Measurements from ENCODE around the gene TNKS1BP1. TPM values are rescaled to one million over a fixed set of nuclear protein-coding genes. Genes with fewer than 3 reads are reported as not detected.

TNKS1BP1 gene
- total RNA-seq, 2 donors from 2014 or later: 5.6 to 17.7 TPM

- no peak for ATAC-seq
- no peak for DNase-seq (ENCODE audit: low spot score in 2 of 2)
- Mint-ChIP-seq H3K27ac (no peak overlapping the region), H3K9me3 (peaks cover 10 to 13% of the 10 kb centered on the region in 2 donors), H3K36me3 (no peaks in the 10 kb centered on the region)
Observed at GRCh38 chr11:57273448-57274058, 51.2 kb downstream of the TNKS1BP1 start.

- H3K36me3 Mint-ChIP-seq: no peaks in the 10 kb centered on the region
- no peak overlapping the region for H3K27ac Mint-ChIP-seq
- DNase-seq (ENCODE audit: low spot score in 2 of 2) (no peak), ATAC-seq (no peak)
- peaks cover 15 to 18% of the 10 kb centered on the region in 2 donors for H3K9me3 Mint-ChIP-seq
Observed at GRCh38 chr11:57269571-57270021, 55.2 kb downstream of the TNKS1BP1 start.

- peaks cover 5 to 6% of the 10 kb centered on the region in 2 donors for H3K9me3 Mint-ChIP-seq
- no peak overlapping the region for H3K27ac Mint-ChIP-seq
- no peak for DNase-seq (ENCODE audit: low spot score in 2 of 2)
- no peak for ATAC-seq
- no peaks in the 10 kb centered on the region for H3K36me3 Mint-ChIP-seq
Observed at GRCh38 chr11:57266157-57266556, 58.6 kb downstream of the TNKS1BP1 start.

- H3K9me3 Mint-ChIP-seq: peaks cover 4 to 6% of the 10 kb centered on the region in 2 donors
- no peak for ATAC-seq
- no peaks in the 10 kb centered on the region for H3K36me3 Mint-ChIP-seq
- DNase-seq (ENCODE audit: low spot score in 2 of 2): no peak
- H3K27ac Mint-ChIP-seq: no peak overlapping the region
Observed at GRCh38 chr11:57263351-57263750, 61.4 kb downstream of the TNKS1BP1 start.

- ATAC-seq: no peak
- Mint-ChIP-seq H3K9me3 (no peaks in the 10 kb centered on the region), H3K27ac (no peak overlapping the region), H3K36me3 (no peaks in the 10 kb centered on the region)
- DNase-seq (ENCODE audit: low spot score in 2 of 2): no peak
Observed at GRCh38 chr11:57262157-57262556, 62.6 kb downstream of the TNKS1BP1 start.

GRCh38 chr11:57260937-57261783 is 63.6 kb downstream of the TNKS1BP1 start:
- no peaks in the 10 kb centered on the region for H3K36me3 Mint-ChIP-seq
- peaks cover 0 to 4% of the 10 kb centered on the region in 2 donors for H3K9me3 Mint-ChIP-seq
- ATAC-seq (peak; percentile 33 to 62), DNase-seq (ENCODE audit: low spot score in 2 of 2) (no peak)
- H3K27ac Mint-ChIP-seq: no peak overlapping the region

- DNase-seq (ENCODE audit: low spot score in 2 of 2): no peak
- Mint-ChIP-seq H3K36me3 (peaks cover 0 to 6% of the 10 kb centered on the region in 2 donors), H3K27ac (no peak overlapping the region), H3K9me3 (peaks cover 0 to 4% of the 10 kb centered on the region in 2 donors)
- ATAC-seq: no peak
Observed at GRCh38 chr11:57256119-57256518, 68.6 kb downstream of the TNKS1BP1 start.

- no peak for DNase-seq (ENCODE audit: low spot score in 2 of 2)
- H3K27ac Mint-ChIP-seq: no peak overlapping the region
- H3K9me3 Mint-ChIP-seq: peaks cover 0 to 4% of the 10 kb centered on the region in 2 donors
- ATAC-seq: no peak
- peaks cover 0 to 6% of the 10 kb centered on the region in 2 donors for H3K36me3 Mint-ChIP-seq
Observed at GRCh38 chr11:57255618-57256017, 69.1 kb downstream of the TNKS1BP1 start.

GRCh38 chr11:57254631-57255030 is 70.1 kb downstream of the TNKS1BP1 start:
- Mint-ChIP-seq H3K36me3 (peaks cover 0 to 6% of the 10 kb centered on the region in 2 donors), H3K27ac (no peak overlapping the region), H3K9me3 (peaks cover 0 to 4% of the 10 kb centered on the region in 2 donors)
- DNase-seq (ENCODE audit: low spot score in 2 of 2) (no peak), ATAC-seq (no peak)

- Mint-ChIP-seq H3K27ac (no peak overlapping the region), H3K36me3 (peaks cover 0 to 6% of the 10 kb centered on the region in 2 donors), H3K9me3 (peaks cover 0 to 2% of the 10 kb centered on the region in 2 donors)
- DNase-seq (ENCODE audit: low spot score in 2 of 2): no peak
- ATAC-seq: no peak
Observed at GRCh38 chr11:57251491-57252104, 73.2 kb downstream of the TNKS1BP1 start.

- Mint-ChIP-seq H3K9me3 (no peaks in the 10 kb centered on the region), H3K36me3 (peaks cover 0 to 5% of the 10 kb centered on the region in 2 donors), H3K27ac (no peak overlapping the region)
- DNase-seq (ENCODE audit: low spot score in 2 of 2) (no peak), ATAC-seq (no peak)
Observed at GRCh38 chr11:57251037-57251436, 73.7 kb downstream of the TNKS1BP1 start.

Other genes with a start within 250 kb of the TNKS1BP1 start
- gene LRRC55, start 143.0 kb downstream of the TNKS1BP1 start, total RNA-seq: not detected
- gene APLNR, start 87.7 kb downstream of the TNKS1BP1 start, total RNA-seq: not detected
- 100 to 1,000 TPM in 1 of 2 donors, 10 to 100 TPM in 1; 59.9 to 250 TPM for gene SSRP1, start 10.9 kb upstream of the TNKS1BP1 start, total RNA-seq
- gene P2RX3, start 13.4 kb upstream of the TNKS1BP1 start, total RNA-seq: not detected
- not detected for gene PRG3, start 56.2 kb upstream of the TNKS1BP1 start, total RNA-seq
- 1 to 10 TPM in 1 of 2 donors, under 1 TPM in 1; 0.97 to 2.4 TPM for gene PRG2, start 65.7 kb upstream of the TNKS1BP1 start, total RNA-seq
- gene SLC43A3, start 102.2 kb upstream of the TNKS1BP1 start, total RNA-seq: 100 to 1,000 TPM in 1 of 2 donors, 10 to 100 TPM in 1; 68.9 to 247 TPM
- 1 to 10 TPM in 1 of 2 donors, not detected in 1; 1.4 TPM for gene RTN4RL2, start 135.6 kb upstream of the TNKS1BP1 start, total RNA-seq
- gene SLC43A1, start 190.8 kb upstream of the TNKS1BP1 start, total RNA-seq: 10 to 100 TPM; 11.4 to 26.0 TPM
- gene TIMM10, start 205.8 kb upstream of the TNKS1BP1 start, total RNA-seq: 10 to 100 TPM; 86.8 to 90.1 TPM
- not detected for gene SMTNL1, start 212.6 kb upstream of the TNKS1BP1 start, total RNA-seq
- 100 to 1,000 TPM; 122 to 188 TPM for gene UBE2L6, start 242.7 kb upstream of the TNKS1BP1 start, total RNA-seq

Measured in activated naive CD4-positive, alpha-beta T cell treated with anti-CD3 and anti-CD28 coated beads, Interleukin-2, amount 50 U/mL, for 72 hours (primary cell).